ENCODE data around the gene DUT.

GRCh38 chr15:48374472-48374871, 43.2 kb downstream of the DUT start:
- TF ChIP-seq YY1 (IDR thresholded peaks at IDR 0.05; ENCODE audit: insufficient read depth, insufficient read length) (no peak), SUZ12 (IDR thresholded peaks at IDR 0.05; ENCODE audit: extremely low read depth, insufficient read depth, insufficient read length) (no peak)

Data from NT2/D1 (cell line).